GM19023 (cell line): Measurements from ENCODE around the gene ZMIZ2.
A peak's percentile ranks its signal among the peaks of the same experiment; 100 is the strongest.
"Not testable (repeated sequence)": the region's sequence is repeated elsewhere in the genome, so short reads cannot be mapped to it uniquely, and the experiment has no call there.

Experiments
- ATAC-seq: cut with Tn5 transposase; IDR thresholded peaks from one replicate; pipeline ENCODE4 v1.9.1; 2021; ENCODE audit warnings: mild to moderate bottlenecking, moderate library complexity; ENCODE audit not compliant: unreplicated experiment

Gene ZMIZ2, protein sequence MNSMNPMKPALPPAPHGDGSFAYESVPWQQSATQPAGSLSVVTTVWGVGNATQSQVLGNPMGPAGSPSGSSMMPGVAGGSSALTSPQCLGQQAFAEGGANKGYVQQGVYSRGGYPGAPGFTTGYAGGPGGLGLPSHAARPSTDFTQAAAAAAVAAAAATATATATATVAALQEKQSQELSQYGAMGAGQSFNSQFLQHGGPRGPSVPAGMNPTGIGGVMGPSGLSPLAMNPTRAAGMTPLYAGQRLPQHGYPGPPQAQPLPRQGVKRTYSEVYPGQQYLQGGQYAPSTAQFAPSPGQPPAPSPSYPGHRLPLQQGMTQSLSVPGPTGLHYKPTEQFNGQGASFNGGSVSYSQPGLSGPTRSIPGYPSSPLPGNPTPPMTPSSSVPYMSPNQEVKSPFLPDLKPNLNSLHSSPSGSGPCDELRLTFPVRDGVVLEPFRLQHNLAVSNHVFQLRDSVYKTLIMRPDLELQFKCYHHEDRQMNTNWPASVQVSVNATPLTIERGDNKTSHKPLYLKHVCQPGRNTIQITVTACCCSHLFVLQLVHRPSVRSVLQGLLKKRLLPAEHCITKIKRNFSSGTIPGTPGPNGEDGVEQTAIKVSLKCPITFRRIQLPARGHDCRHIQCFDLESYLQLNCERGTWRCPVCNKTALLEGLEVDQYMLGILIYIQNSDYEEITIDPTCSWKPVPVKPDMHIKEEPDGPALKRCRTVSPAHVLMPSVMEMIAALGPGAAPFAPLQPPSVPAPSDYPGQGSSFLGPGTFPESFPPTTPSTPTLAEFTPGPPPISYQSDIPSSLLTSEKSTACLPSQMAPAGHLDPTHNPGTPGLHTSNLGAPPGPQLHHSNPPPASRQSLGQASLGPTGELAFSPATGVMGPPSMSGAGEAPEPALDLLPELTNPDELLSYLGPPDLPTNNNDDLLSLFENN

DNA sequence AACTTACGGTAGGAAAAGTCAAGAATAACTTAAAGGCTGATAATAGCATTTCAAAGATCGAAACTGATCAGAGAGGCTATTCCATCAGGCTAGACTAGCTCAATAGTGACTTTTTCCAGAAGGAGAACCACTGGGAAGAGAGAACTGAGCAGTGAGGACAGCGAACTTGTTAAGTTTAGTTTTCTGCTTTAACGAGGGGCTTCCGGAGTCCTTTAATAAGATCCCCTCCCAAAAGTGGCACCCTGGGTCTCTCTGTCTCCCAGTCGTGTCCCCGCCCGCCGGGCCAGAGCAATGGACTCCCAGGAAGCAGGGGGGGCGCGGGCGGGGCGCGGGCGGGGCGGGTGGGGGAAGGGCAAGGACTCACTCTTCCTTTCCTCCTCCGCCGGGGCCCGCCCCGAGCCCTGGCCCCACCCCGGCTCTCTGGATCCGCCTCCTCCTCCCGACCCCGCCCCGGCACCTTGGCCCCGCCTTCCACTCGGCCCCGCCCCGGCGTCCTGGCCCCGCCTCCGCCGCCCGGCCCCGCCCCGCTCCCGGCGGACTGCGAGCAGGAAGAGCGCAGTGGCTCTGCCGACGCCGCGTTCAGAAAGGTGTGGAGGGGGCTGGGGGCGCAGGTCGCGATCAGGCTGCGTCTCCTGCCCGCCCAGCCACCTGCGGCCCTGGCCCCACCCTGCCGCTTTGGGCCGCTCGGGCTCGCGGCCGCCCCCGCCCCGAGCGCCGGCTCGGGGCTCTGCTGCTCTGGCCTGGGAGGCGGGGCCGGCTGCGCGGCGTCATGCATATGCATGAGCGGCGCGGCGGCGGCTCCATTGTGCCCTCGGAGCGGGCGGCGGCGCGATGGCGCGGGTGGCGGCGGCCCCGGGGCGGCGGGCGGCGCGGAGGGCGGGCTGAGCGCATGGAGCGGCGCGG is at the start of gene ZMIZ2:
Gene ZMIZ2, plus strand, starts transcription at position 803 of the 903 bp plus-strand sequence. CDS start 7,403 bp downstream, outside the sequence.
- peak; percentile 70 for ATAC-seq

DNA sequence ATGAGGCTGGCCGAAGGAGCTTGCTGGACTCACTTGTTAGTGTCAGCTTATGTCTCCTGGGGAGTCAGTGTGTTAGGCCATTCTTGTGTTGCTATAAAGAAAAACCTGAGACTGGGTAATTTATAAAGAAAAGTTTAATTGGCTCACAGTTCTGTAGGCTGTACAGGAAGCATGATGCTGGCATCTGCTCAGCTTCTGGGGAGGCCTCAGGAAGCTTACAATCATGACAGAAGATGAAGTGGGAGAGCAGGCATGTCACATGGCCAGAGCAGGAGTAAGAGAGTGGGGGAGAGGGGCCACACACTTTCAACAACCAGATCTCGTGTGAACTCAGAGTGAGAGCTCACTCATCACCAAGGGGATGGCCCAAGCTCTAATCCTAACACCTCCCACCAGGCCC is 49.0 kb upstream of the ZMIZ2 start:
- not testable (repeated sequence) for ATAC-seq

DNA sequence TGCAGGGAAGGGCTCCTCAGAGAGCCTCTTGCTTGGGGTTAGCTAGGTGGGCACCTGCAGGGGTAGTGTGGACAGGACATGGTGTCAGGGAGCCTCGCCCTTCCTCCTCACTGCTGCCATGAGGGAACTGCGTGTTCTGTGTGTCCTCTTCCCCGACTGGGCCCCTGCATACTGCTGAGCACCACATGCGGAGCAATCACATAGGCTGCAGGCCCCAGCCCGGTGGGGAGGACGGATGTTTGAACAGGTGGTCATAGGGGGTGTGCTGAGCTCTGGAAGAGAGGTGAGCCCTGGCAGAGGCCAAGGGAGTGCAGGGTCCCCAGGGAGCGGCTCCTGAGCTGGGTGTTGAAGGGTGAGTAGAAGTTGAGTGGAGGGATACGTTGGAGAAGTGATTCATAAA is 48.3 kb upstream of the ZMIZ2 start:
- no peak for ATAC-seq

- ATAC-seq: not testable (repeated sequence)
Observed at GRCh38 chr7:44703391-44703790, 45.3 kb upstream of the ZMIZ2 start.

DNA sequence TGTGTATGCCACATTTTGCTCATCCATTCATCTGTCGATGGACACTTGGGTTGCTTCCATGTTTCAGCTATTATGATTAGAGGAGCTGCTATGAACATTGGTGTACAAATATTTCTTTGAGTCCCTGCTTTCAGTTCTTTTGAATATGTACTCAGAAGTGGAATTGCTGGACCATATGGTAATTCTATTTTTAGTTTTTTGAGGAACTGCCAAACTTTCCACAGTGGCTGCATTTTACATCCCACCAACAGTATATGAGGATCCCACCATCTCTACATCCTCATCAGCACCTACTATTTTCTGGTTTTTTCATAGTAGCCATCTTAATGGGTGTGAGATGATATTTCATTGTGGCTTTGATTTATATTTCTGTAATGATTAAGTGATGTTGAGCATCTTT is 44.7 kb upstream of the ZMIZ2 start:
- ATAC-seq: no peak

GRCh38 chr7:44705434-44705833 is 43.2 kb upstream of the ZMIZ2 start:
- no peak for ATAC-seq

GRCh38 chr7:44706788-44707557 is 41.7 kb upstream of the ZMIZ2 start:
- ATAC-seq: no peak

DNA sequence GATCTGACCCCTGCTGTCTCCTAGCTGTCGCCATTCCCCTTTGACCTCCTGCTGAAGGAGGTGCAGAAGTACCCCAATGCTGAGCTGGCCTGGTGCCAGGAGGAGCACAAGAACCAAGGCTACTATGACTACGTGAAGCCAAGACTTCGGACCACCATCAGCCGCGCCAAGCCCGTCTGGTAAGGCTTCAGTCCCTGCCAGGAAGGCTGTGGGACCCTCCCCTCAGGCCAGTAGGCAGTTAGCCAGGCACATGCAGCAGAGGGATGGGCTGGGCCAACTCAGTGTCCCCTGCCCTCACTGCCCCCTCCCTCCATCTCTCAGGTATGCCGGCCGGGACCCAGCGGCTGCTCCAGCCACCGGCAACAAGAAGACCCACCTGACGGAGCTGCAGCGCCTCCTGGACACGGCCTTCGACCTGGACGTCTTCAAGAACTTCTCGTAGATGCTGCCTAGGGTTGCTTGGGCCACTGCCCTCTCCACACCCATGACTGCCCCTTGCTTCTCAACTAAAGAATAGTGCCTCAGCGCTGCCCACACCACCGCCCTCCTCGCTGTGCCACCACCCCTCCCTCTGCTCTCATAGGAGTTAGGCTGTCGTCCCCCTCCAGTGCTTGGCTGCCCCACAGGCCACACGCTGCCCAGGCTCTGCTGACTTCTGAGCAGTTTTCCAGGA is 41.0 kb upstream of the ZMIZ2 start:
- ATAC-seq: no peak

DNA sequence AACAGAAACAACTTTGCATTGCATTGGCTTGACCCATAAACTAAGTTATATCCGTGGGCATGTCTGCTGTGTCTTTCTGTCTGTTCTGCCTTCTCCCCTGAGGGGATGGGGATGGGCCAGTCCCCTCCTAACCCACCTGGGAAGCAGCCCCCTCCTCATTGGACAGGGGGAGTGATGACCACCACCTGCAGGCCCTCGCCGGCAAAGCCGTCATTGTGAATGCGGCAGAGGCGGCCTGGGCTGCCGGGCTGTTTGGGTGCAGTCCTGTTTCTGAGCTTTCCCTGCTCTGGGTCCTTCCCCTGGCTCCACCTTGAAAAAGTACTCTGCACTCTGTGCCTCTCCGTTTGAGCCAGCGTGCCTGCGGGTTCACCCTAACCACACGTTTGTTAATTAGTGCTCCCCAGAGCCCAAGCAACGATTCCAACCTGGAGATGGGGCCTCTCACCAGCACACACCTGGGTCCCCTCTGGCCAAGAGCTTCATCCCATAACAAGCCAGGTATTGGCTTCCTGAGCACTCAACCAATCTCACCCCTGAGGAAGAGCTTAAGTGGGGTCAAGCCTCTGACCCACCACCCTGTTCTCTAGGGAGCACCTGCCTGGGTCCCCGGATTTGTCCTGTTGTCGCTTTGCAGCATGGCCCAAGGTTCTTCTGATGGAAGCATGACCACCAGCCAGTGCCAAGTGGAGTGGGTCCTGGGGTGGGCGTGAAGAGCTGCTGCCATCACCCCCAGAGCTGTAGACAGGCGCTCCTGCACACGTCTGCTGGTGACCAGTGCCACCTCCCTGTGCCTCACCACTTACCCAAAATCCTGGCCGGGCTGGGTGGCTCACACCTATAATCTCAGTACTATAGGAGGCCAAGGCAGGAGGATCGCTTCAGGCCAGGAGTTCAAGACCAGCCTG is 39.4 kb upstream of the ZMIZ2 start:
- ATAC-seq: no peak

- ATAC-seq: no peak
Observed at GRCh38 chr7:44709945-44710596, 38.6 kb upstream of the ZMIZ2 start.

- no peak for ATAC-seq
Observed at GRCh38 chr7:44711528-44711927, 37.1 kb upstream of the ZMIZ2 start.

DNA sequence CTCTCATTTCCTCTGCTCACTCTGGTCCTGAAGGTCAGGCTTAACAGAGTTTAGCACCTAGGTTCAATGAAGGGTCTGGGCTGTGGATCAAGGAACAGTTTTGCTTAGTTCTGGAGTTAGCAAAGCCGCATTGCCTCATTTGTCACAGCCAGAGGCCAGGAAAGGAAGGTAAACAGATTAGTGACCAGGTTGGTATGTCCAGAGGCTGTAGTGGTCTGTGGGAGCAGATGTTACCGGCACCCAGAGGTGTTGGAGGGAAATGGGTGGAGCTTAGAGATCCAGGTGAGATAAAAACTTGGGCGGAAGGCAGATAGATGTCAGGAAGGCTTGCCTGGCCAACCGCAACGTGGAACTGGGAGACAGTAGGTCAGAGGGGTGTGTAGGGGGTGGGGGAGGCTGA is 36.6 kb upstream of the ZMIZ2 start:
- ATAC-seq: no peak

DNA sequence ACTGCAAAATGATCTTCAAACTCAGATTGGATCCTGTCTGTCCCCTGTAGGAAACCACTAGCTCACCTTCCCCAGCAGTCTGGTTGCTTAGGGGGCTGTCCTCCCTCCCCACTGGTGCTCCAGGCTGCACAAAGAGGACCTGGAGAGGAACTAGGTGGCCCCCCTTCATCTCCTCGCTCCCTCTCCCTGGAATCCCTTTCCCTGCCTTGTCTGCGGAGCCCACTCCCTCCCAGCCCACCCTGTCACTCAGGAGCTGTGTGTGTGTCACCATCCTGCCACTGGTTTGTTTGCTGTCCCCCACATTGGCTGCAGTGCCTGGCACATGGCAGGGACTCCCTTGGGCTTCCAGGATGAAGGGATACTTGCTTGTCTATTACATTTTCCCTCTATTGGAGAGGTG is 35.5 kb upstream of the ZMIZ2 start:
- ATAC-seq: no peak

DNA sequence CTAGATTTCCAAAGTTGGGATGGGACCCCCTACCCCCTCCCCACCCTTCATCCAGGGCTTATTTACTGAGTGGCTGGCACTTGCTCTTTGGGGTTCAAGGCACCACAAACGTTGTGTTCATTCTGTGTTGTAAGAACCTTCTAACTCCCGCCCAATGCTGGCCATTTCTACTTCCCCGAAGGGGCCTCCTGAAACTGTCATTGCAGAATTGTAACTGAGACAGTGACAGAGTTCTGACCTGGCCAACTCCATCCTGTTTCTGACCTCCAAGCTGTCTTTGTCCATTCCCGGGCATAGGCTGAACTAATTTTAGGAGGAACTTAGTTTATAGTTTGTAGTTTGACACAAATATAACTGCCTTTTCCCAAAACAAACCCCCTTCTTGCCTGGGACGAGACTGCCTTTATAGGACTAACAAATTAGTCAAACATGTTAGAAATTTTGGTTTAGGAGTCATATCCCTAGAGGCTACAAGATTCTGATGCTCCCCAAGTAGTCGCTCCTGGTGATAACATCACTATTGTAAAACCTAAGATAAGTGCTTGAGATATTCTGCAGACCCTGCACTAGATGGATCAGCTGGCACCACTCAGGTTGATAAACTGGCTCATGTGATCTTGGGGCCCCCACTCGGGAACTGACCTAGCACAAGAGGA is 34.8 kb upstream of the ZMIZ2 start:
- no peak for ATAC-seq

DNA sequence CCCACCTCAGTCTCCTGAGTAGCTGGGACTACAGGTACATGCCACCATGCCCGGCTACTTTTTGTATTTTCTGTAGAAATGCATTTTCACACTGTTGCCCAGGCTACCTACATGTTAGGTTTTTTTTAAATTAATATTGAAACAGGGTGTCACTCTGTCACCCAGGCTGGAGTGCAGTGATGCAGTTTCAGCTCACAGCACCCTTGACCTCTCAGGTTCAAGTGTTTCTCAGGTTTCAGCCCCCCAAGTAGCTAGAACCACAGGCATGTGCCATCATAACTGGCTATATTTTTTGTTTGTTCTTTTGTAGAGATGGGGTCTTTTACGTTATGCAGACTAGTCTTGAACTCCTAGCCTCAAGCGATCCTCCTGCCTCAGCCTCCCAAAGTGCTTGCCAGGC is 32.4 kb upstream of the ZMIZ2 start:
- ATAC-seq: no peak

- no peak for ATAC-seq
Observed at GRCh38 chr7:44720301-44720700, 28.3 kb upstream of the ZMIZ2 start.

- no peak for ATAC-seq
Observed at GRCh38 chr7:44724276-44724675, 24.4 kb upstream of the ZMIZ2 start.
